IMR-90 (cell line): Measurements from ENCODE around the gene RCN2.

Experiments
- BHLHE40 ChIP-seq: fragments of 150-350 bp; IDR thresholded peaks from 2 replicates; pipeline ENCODE4 v1.6.1; 2016; ENCODE audit warnings: mild to moderate bottlenecking, low read depth, low read length
- POLR2A ChIP-seq: IDR thresholded peaks from 2 replicates; pipeline ENCODE4 v1.6.1; 2012; ENCODE audit warnings: mild to moderate bottlenecking, low read depth, low read length
- TF ChIP-seq, protein P1 (sequence below): conservative IDR thresholded peaks from 2 replicates; pipeline ENCODE4 v1.5.1; 2012; ENCODE audit warnings: mild to moderate bottlenecking, low read depth, low read length, improper control_type of control experiment

DNA sequence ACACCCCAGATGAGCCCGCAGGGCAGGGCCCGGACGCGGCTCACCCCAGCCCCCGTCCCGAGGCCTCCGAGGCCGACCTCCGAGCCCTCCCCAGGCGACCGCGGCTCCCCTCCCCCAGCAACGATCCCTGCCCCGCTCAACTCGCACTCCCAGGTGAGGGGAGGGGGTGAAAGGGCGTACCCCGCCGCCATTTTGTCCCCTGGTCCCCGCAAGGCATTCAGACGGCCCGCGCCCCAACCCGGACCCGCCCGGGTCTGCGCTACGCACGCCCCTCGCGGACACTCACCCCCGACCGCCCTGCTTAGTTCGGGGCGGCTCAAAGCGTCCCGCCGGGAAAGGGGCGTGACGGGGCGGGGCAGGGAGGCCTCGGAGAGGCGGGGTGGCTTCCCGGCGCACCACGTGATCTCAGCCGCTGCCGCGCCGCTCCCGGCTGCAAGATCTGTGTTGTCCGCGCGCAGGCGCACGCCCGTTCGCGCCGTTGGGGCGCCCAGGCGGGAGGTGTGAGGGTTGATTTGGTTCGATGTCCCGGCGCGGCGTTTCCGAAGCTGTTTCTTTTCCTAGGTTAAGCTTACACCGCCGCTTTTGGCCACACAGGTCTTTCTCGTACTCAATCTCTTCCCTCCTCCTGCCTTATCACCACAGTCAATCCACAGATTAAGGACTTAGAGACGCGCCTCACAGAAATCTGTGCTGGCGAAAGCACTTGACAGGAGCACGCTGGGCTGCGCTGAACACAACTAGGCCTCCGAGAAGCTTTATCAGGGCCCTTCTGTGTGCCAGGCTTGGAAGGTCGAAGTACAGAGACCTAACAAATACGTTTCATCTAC is 26.3 kb upstream of the RCN2 start, which contains the start of gene SCAPER:
- TF ChIP-seq, protein P1, sequence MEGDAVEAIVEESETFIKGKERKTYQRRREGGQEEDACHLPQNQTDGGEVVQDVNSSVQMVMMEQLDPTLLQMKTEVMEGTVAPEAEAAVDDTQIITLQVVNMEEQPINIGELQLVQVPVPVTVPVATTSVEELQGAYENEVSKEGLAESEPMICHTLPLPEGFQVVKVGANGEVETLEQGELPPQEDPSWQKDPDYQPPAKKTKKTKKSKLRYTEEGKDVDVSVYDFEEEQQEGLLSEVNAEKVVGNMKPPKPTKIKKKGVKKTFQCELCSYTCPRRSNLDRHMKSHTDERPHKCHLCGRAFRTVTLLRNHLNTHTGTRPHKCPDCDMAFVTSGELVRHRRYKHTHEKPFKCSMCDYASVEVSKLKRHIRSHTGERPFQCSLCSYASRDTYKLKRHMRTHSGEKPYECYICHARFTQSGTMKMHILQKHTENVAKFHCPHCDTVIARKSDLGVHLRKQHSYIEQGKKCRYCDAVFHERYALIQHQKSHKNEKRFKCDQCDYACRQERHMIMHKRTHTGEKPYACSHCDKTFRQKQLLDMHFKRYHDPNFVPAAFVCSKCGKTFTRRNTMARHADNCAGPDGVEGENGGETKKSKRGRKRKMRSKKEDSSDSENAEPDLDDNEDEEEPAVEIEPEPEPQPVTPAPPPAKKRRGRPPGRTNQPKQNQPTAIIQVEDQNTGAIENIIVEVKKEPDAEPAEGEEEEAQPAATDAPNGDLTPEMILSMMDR = no peak
- TF ChIP-seq POLR2A (peak; percentile 44; the same call in 1 of the 2 replicates), BHLHE40 (no peak; the same call in 1 of the 2 replicates)
